IMR-90 (cell line): Measurements from ENCODE around the gene AIDA. TPM values are rescaled to one million over a fixed set of nuclear protein-coding genes. Genes with fewer than 3 reads are reported as not detected.

Experiments
- ATAC-seq: fragments of 200-7000 bp; cut with Tn5 transposase; 2 replicates; pipeline ENCODE4 v1.9.1; 2020; ENCODE audit warnings: low read depth, mild to moderate bottlenecking, moderate library complexity
- BruUV-seq: library from RNA; stranded (reverse); fragments of 400-500 nt; replicated peaks from 2 replicates; lab custom pipeline; 2021; lab: Mats Ljungman, UMichigan
- CTCF ChIA-PET: fragments of 300-600 bp; formaldehyde crosslinking; extraction: SDS; loops from one replicate; lab custom pipeline; 2021; ENCODE audit warnings: antibody characterized with exemption; lab: Yijun Ruan, JAX
- POLR2A ChIA-PET: fragments of 300-600 bp; sonication (Branson Sonifier 250); formaldehyde crosslinking; loops from one replicate; lab custom pipeline; 2022; ENCODE audit warnings: antibody characterized with exemption; ENCODE audit not compliant: unreplicated experiment; lab: Charles Lee
- DNase-seq: peaks from one replicate; pipeline ENCODE4 v3.0.0; 2013
- H2AFZ ChIP-seq: replicated peaks from 2 replicates; pipeline ENCODE3; 2013; ENCODE audit warnings: low read length, mild to moderate bottlenecking; ENCODE audit not compliant: poor library complexity
- H2AK5ac ChIP-seq: 2 replicates; pipeline ENCODE4 v1.6.1; 2013; ENCODE audit warnings: low read depth, low read length, inconsistent platforms
- H2AK9ac ChIP-seq: replicated peaks from 2 replicates; pipeline ENCODE3; 2013; ENCODE audit warnings: mild to moderate bottlenecking, low read depth, low read length, moderate library complexity; ENCODE audit not compliant: poor library complexity
- H2BK120ac ChIP-seq: 2 replicates; pipeline ENCODE4 v1.6.1; 2013; ENCODE audit warnings: low read depth, low read length, inconsistent platforms
- H2BK15ac ChIP-seq: 3 replicates; pipeline ENCODE4 v1.6.1; 2013; ENCODE audit warnings: low read depth, low read length, inconsistent platforms
- H2BK20ac ChIP-seq: 2 replicates; pipeline ENCODE4 v1.6.1; 2013; ENCODE audit warnings: low read depth, mild to moderate bottlenecking, inconsistent platforms, low read length, moderate library complexity
- H2BK5ac ChIP-seq: 2 replicates; pipeline ENCODE4 v1.6.1; 2013; ENCODE audit warnings: mild to moderate bottlenecking, low read depth, low read length, inconsistent platforms; ENCODE audit not compliant: poor library complexity, severe bottlenecking
- H3K14ac ChIP-seq: replicated peaks from 2 replicates; pipeline ENCODE4 v1.6.1; 2013; ENCODE audit warnings: low read depth, low read length, inconsistent platforms
- H3K18ac ChIP-seq: 2 replicates; pipeline ENCODE4 v1.6.1; 2013; ENCODE audit warnings: low read depth, low read length, control low read depth
- H3K23ac ChIP-seq: 2 replicates; pipeline ENCODE4 v1.6.1; 2013; ENCODE audit warnings: low read depth, low read length, inconsistent platforms
- H3K27ac ChIP-seq: 2 replicates; pipeline ENCODE4 v1.5.1; 2013; ENCODE audit warnings: mild to moderate bottlenecking, control low read depth, low read length; ENCODE audit not compliant: insufficient read depth
- H3K27me3 ChIP-seq: 2 replicates; pipeline ENCODE4 v1.6.1; 2013; ENCODE audit warnings: low read length; ENCODE audit not compliant: control insufficient read depth, insufficient read depth
- H3K36me3 ChIP-seq: 2 replicates; pipeline ENCODE4 v1.6.1; 2013; ENCODE audit warnings: low read length, mixed read lengths; ENCODE audit not compliant: control insufficient read depth, insufficient read depth
- H3K4ac ChIP-seq: 2 replicates; pipeline ENCODE4 v1.6.1; 2013; ENCODE audit warnings: low read depth, low read length, inconsistent platforms
- H3K4me1 ChIP-seq: 2 replicates; pipeline ENCODE4 v1.6.1; 2013; ENCODE audit warnings: low read length, mixed read lengths; ENCODE audit not compliant: control insufficient read depth, insufficient read depth
- H3K4me2 ChIP-seq: 2 replicates; pipeline ENCODE4 v1.6.1; 2013; ENCODE audit warnings: low read depth, mild to moderate bottlenecking, control low read depth, low read length, moderate library complexity
- H3K4me3 ChIP-seq: 2 replicates; pipeline ENCODE4 v1.5.1; 2013; ENCODE audit warnings: low read depth, mild to moderate bottlenecking, control low read depth, low read length, moderate library complexity; ENCODE audit not compliant: insufficient read depth
- H3K56ac ChIP-seq: 2 replicates; pipeline ENCODE4 v1.6.1; 2013; ENCODE audit warnings: low read length, inconsistent platforms; ENCODE audit not compliant: insufficient read depth; ENCODE audit errors: extremely low read depth
- H3K79me1 ChIP-seq, 2 experiments: 2 replicates each; pipeline ENCODE4 v1.6.1; 2013; ENCODE audit warnings: low read length in 2 of 2, inconsistent platforms in 1 of 2, low read depth in 1 of 2
- H3K9ac ChIP-seq: 2 replicates; pipeline ENCODE4 v1.6.1; 2013; ENCODE audit warnings: low read depth, low read length, control low read depth
- H3K9me1 ChIP-seq: 2 replicates; pipeline ENCODE4 v1.6.1; 2013; ENCODE audit warnings: low read length, inconsistent platforms; ENCODE audit not compliant: insufficient read depth
- H3K9me3 ChIP-seq: 2 replicates; pipeline ENCODE4 v1.6.1; 2013; ENCODE audit warnings: low read length; ENCODE audit not compliant: control insufficient read depth, insufficient read depth
- H4K20me1 ChIP-seq: 2 replicates; pipeline ENCODE4 v1.6.1; 2013; ENCODE audit warnings: low read length, inconsistent platforms; ENCODE audit not compliant: insufficient read depth
- H4K5ac ChIP-seq: 2 replicates; pipeline ENCODE4 v1.6.1; 2013; ENCODE audit warnings: mild to moderate bottlenecking, low read depth, low read length, control low read depth
- H4K8ac ChIP-seq, 2 experiments: 2 replicates each; pipeline ENCODE4 v1.6.1; 2013; ENCODE audit warnings: low read depth in 2 of 2, low read length in 2 of 2, control low read depth in 1 of 2, inconsistent platforms in 1 of 2
- H4K91ac ChIP-seq: 2 replicates; pipeline ENCODE4 v1.6.1; 2013; ENCODE audit warnings: low read depth, low read length, inconsistent platforms; ENCODE audit not compliant: insufficient read depth
- BHLHE40 ChIP-seq: fragments of 150-350 bp; IDR thresholded peaks from 2 replicates; pipeline ENCODE4 v1.6.1; 2016; ENCODE audit warnings: mild to moderate bottlenecking, low read depth, low read length
- CEBPB ChIP-seq: IDR thresholded peaks from 2 replicates; pipeline ENCODE4 v1.6.1; 2012; ENCODE audit warnings: low read depth, low read length, improper control_type of control experiment
- CHD1 ChIP-seq: IDR thresholded peaks from 2 replicates; pipeline ENCODE4 v1.6.1; 2012; ENCODE audit warnings: low read depth, low read length, improper control_type of control experiment
- ELK1 ChIP-seq: fragments of 150-350 bp; IDR thresholded peaks from 2 replicates; pipeline ENCODE4 v1.6.1; 2016; ENCODE audit warnings: low read depth, mild to moderate bottlenecking, low read length, moderate library complexity, borderline replicate concordance
- MAZ ChIP-seq: IDR thresholded peaks from 2 replicates; pipeline ENCODE4 v1.6.1; 2012; ENCODE audit warnings: low read depth, mild to moderate bottlenecking, low read length, improper control_type of control experiment, moderate library complexity, borderline replicate concordance
- NFE2L2 ChIP-seq: fragments of 150-350 bp; IDR thresholded peaks from 2 replicates; pipeline ENCODE4 v1.6.1; 2016; ENCODE audit warnings: low read depth, mild to moderate bottlenecking, low read length
- POLR2A ChIP-seq: IDR thresholded peaks from 2 replicates; pipeline ENCODE4 v1.6.1; 2012; ENCODE audit warnings: mild to moderate bottlenecking, low read depth, low read length
- RCOR1 ChIP-seq: IDR thresholded peaks from 2 replicates; pipeline ENCODE4 v1.6.1; 2012; ENCODE audit warnings: mild to moderate bottlenecking, low read length, improper control_type of control experiment; ENCODE audit not compliant: insufficient replicate concordance
- SMC3 ChIP-seq: fragments of 150-350 bp; IDR thresholded peaks from 2 replicates; pipeline ENCODE4 v1.6.1; 2016; ENCODE audit warnings: low read depth, mild to moderate bottlenecking, antibody characterized with exemption, low read length, moderate library complexity
- WGBS, 2 experiments: methylation state at CpG; one replicate each; pipeline versions ENCODE4 v1.1.5 to v1.1.7; 2013; ENCODE audit warnings: missing lambda C conversion rate in 2 of 2; ENCODE audit not compliant: insufficient read length in 1 of 2; ENCODE audit errors: extremely low coverage in 2 of 2; 5-methylcytosine and 5-hydroxymethylcytosine counted together
- dilution Hi-C: fragments of 300-500 bp; cut with HindIII; formaldehyde crosslinking; loops from one replicate; pipeline ENCODE4 v1.14.3; 2018; ENCODE audit warnings: low sequenced_read_pairs; ENCODE audit not compliant: unreplicated experiment
- in situ Hi-C: fragments of 300-500 bp; cut with MboI; formaldehyde crosslinking; loops from 3 replicates; pipeline ENCODE4 v1.14.3; 2019; ENCODE audit warnings: low sequenced_read_pairs, inconsistent platforms, mixed read lengths
- intact Hi-C: fragments of 100-400 bp; cut with micrococcal nuclease; formaldehyde crosslinking; loops from 2 replicates; pipeline ENCODE4 v1.10.0; 2022
- polyA plus RNA-seq, 3 experiments: library from polyadenylated mRNA; depleted of rRNA; stranded (reverse); fragments of >200 nt; gene quantifications; 2 replicates each; pipeline ENCODE4 v1.2.3, GENCODE V29; 2012; ENCODE audit warnings: low replicate concordance in 1 of 3
- total RNA-seq: library from RNA; depleted of rRNA; stranded (reverse); fragments of >200 nt; gene quantifications from 2 replicates; pipeline ENCODE4 v1.2.3, GENCODE V29; 2012

AIDA gene
- total and polyA plus RNA-seq, 2 of the 4 experiments (the other 2 are of a cell fraction) = 47.9 to 48.6 TPM

DNA sequence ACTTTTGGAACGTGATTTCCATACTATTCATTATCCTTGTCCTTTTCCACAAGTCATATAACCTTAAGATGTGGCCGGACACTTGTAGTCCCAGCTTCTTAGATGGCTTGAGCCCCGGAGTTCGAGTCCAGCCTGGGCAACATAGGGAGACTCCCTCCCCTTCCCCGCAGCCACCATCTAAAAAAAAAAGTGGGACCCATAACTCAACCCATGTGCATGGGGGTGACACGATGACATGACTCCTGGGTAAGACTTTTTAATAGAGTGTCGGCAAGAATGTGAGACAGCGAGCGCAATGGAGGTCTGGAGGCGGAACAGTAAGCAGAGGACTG is 68.7 kb downstream of the AIDA start (continued):
- TF ChIP-seq NFE2L2 (no peak), CEBPB (no peak)

DNA sequence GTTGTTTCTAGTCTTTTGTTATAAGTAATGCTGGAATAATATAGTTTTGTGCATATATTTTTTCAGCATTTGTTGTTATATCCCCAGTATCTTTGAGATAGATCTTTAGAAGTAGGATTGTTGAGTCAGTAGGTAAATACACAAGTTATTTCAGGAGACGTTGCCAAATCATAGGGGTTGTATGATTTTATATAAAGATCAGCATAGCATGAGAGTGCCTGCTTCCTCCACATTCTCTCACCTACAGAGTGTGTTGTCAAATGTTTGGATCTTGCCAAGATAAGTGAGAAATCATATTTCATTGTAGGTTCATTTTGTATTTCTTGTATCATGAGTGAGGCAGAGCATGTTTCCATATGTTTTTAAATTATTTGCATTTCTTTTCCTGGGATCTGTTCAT is 69.8 kb downstream of the AIDA start:
- ChIA-PET POLR2A (interaction anchor here (0.6 kb wide), 1 partner anchor 107 kb away, joined by 4 read pairs; no protein-coding TSS in a partner anchor), CTCF (no interaction called here)
- Histone ChIP-seq H2BK5ac (no peak overlapping the region), H3K4me3 (no peak overlapping the region), H3K27me3 (no peaks in the 10 kb centered on the region), H4K5ac (no peak overlapping the region), H3K27ac (no peak overlapping the region), H3K18ac (no peak overlapping the region), H2BK20ac (no peak overlapping the region), H3K23ac (no peak overlapping the region), H2AK9ac (no peak overlapping the region), H2BK15ac (no peak overlapping the region), H4K91ac (no peak overlapping the region), H3K56ac (no peak overlapping the region), H3K9ac (no peak overlapping the region), H3K4ac (no peak overlapping the region), H3K4me1 (0 out of 2 replicates have a peak, but pooled peaks cover 1% of the 10 kb centered on the region), H4K20me1 (no peaks in the 10 kb centered on the region), H2AK5ac (no peak overlapping the region), H2BK120ac (no peak overlapping the region), H3K36me3 (peaks cover 3% of the 10 kb centered on the region; the same call in 1 of the 2 replicates), H2AFZ (no peak overlapping the region), H3K79me1 (peaks cover 16 to 18% of the 10 kb centered on the region in 2 experiments), H3K9me3 (no peaks in the 10 kb centered on the region), H3K14ac (no peak overlapping the region), H4K8ac (no peak overlapping the region; a peak in 1 of 4 replicates), H3K4me2 (no peak overlapping the region), H3K9me1 (no peaks in the 10 kb centered on the region)
- ATAC-seq = no peak
- WGBS, 2 experiments = no CpG with 5 or more reads among the region's 1 CpG
- intact Hi-C loops = no loop called here
- DNase-seq = no peak
- dilution Hi-C loops = no loop called here
- BruUV-seq = no TSS peak
- in situ Hi-C loops = loop anchor here (25.0 kb wide), 2 partner anchors 905 to 1180 kb away; partner anchors contain the start of gene DUSP10
- TF ChIP-seq CHD1 (no peak), POLR2A (no peak), SMC3 (no peak), ELK1 (no peak), RCOR1 (no peak), NFE2L2 (no peak), BHLHE40 (no peak), MAZ (no peak)
